GM13977 (cell line): ENCODE data around the gene ERBB4.

Source experiments
- DNase-seq: peaks from one replicate; pipeline ENCODE4 v3.0.0; 2012; ENCODE audit warnings: low spot score
- in situ Hi-C: fragments of 300-500 bp; cut with MboI; formaldehyde crosslinking; loops from one replicate; pipeline ENCODE4 v1.12.0; 2022; ENCODE audit warnings: low sequenced_read_pairs, low pct_unique_long_range_greater_than_20kb, mixed read lengths, inconsistent platforms; ENCODE audit not compliant: unreplicated experiment
- TF ChIP-seq, protein P1 (sequence below): IDR thresholded peaks from 2 replicates; pipeline ENCODE4 v1.5.1; 2012; ENCODE audit warnings: mild to moderate bottlenecking, control low read depth; ENCODE audit not compliant: insufficient read depth; ENCODE audit errors: extremely low read depth, missing control alignments

The ERBB4 gene

DNA sequence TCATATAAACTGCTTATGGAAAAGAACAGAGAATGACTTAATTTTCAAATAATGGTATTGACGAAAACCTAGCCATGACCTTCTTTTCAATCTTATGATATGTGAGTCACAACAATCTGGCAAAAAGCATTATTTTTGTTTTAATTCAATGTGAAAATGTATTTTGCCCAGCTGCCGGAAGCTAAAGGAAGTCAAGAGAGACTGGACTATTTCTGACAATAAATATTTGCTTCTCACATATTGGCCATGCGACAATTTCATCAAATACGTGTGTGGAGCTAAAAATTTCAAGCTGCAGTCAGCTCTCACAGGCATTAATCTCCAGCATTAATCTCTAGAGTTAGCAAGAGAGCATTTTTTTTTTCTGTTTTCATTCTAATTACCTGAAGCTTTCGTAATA lies 1101.2 kb downstream of the ERBB4 start:
- no peak for DNase-seq
- TF ChIP-seq, protein P1, sequence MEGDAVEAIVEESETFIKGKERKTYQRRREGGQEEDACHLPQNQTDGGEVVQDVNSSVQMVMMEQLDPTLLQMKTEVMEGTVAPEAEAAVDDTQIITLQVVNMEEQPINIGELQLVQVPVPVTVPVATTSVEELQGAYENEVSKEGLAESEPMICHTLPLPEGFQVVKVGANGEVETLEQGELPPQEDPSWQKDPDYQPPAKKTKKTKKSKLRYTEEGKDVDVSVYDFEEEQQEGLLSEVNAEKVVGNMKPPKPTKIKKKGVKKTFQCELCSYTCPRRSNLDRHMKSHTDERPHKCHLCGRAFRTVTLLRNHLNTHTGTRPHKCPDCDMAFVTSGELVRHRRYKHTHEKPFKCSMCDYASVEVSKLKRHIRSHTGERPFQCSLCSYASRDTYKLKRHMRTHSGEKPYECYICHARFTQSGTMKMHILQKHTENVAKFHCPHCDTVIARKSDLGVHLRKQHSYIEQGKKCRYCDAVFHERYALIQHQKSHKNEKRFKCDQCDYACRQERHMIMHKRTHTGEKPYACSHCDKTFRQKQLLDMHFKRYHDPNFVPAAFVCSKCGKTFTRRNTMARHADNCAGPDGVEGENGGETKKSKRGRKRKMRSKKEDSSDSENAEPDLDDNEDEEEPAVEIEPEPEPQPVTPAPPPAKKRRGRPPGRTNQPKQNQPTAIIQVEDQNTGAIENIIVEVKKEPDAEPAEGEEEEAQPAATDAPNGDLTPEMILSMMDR = no peak
- in situ Hi-C loops = no loop called here

DNA sequence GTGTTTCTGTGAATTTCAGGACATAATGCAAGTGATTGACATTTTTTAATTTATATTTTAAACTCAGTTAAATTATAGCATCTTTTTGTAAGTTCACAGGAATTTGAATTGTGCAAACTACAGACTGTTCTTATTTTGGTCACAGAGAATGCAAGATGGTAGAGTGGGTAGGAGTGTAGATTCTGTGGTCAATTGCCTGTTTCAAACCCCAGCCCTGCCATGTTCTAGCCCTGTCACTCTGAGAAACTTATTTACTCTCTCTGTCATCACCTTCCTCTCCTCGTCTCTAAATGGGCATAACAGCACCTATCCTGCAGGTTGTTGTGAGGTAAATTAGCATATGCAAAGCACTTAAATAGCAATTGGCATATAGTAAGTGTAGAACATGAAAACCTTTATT lies 1102.4 kb downstream of the ERBB4 start:
- in situ Hi-C loops = no loop called here
- TF ChIP-seq, protein P1 = no peak
- DNase-seq = no peak

DNA sequence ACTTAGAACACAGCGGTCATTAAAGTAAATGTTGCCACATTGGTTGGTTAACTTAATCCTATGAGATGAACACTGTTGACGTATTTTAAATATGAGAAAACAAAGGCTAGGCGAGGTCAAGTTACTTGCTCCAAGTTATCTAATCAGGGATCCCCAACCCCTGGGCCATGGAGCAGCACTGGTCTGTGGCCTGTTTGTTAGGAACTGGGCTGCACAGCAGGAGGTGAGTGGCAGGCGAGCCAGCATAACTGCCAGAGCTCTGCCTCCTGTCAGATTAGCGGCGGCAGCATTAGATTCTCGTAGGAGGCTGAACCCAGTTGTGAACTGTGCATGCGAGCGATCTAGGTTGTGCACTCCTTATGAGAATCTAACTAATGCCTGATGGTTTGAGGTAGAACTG lies 1103.3 kb downstream of the ERBB4 start:
- DNase-seq = no peak
- in situ Hi-C loops = no loop called here

DNA sequence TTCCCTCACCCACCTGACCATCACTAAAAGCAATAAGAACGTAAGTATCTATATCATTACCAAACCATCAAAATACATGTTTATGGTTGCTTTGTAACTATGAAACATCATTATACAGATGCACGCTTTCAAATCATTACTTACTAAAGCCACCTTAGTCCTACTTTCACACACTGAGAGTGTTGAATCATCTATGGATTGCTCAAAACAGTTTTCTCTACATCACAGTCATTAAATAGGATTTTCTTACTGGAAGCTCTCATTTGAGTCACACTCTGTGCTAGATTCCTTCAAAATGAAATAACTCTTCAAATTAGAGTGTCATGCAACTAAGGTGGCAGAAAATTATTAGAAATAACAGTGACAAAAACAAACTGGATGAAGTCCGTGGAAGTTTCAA lies 1103.8 kb downstream of the ERBB4 start:
- DNase-seq = no peak
- in situ Hi-C loops = no loop called here
- TF ChIP-seq, protein P1 = no peak

More for the DNA sequence above, 1103.3 kb downstream of the ERBB4 start:
- TF ChIP-seq, protein P1 = no peak

DNA sequence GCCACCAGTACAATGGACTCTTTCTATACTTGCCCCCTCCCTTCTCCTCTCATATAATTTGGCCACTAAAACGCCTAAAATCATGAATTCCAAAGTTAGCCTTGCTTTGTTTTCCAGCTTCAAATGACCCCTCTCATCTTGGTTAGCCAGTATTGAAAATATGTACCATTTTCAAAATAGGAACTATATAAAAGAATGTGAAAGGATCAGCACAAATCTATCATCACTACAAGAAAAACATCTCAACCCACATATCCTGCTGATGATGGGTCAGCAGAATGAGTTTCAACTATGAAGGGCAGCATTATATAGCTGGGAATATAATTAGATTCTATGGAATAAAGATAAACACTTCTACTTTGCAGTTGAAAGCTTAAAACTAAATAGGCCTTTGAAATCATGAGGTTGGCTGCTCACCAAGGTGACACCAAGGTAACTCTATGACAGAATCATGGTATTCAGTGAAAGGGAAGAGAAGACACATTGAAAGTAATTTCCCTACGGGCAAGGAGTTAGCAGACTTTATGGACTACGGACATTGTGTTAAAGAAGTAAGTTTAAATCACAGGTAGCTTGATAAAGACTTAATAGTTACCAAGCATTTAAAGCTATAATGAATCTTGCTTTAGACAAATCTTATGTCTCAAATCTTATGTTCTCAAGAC lies 1109.2 kb downstream of the ERBB4 start:
- TF ChIP-seq, protein P1 = no peak
- DNase-seq = no peak
- in situ Hi-C loops = no loop called here

DNA sequence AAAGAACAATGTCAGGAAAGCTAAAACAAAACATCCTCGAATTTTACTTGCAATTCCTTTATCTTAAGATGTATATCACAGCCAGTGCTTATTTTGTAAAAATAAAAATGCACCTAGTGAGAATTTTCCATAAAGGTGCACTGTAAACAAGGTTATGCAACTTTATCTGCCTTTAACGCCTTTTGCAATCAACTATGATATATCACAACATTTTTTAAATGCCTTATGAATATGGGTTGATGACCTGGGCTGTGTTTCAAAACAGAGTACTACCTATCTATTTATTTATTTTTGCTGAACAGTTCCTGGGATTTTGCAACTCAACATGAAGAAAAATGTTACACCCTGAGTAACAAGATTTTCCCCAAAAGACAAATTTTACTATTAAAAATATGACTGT lies 1112.4 kb downstream of the ERBB4 start:
- TF ChIP-seq, protein P1 = no peak
- no peak for DNase-seq
- in situ Hi-C loops = no loop called here
